GM19468 (cell line): ENCODE data around the gene SNX7.
A peak's percentile ranks its signal among the peaks of the same experiment; 100 is the strongest.

Source experiments
- ATAC-seq: cut with Tn5 transposase; IDR thresholded peaks from one replicate; pipeline ENCODE4 v1.9.1; 2021; ENCODE audit warnings: mild to moderate bottlenecking, moderate library complexity, moderate number of reproducible peaks; ENCODE audit not compliant: unreplicated experiment; ENCODE audit errors: extremely low read depth

Gene SNX7

GRCh38 chr1:98761219-98761865 is 99.8 kb downstream of the SNX7 start:
- ATAC-seq, result no peak

DNA sequence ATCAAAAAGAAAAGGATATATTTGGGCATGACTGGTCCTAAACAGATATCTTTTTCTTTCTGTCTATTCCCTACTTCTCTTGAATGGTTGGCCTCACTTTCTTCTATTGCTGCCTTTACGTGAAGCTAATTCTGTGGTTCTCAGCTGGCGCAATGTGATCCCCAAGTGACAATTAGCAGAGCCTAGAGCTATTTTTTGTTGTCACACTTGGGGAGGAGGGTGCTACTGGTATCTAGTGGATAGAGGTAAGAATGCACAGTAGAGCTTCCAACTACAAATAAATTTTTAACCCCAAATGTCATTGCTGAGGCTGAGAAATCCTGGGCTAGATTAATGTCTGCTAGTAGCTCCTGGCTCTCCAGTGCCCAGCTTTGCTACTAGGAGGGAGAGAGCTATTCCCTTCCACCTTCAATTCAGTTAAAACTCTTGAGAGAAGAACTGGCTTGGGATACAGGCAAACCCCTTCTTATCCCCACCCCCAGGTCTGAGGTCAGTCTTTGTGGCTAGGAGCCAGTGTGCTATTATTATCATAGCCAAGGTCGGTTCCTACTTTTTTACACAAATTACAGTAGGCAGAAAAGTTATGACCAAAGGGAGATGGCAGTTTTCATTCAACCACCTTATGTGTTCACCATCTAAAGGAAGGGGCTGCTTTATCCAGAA is 102.1 kb downstream of the SNX7 start:
- ATAC-seq, result no peak

DNA sequence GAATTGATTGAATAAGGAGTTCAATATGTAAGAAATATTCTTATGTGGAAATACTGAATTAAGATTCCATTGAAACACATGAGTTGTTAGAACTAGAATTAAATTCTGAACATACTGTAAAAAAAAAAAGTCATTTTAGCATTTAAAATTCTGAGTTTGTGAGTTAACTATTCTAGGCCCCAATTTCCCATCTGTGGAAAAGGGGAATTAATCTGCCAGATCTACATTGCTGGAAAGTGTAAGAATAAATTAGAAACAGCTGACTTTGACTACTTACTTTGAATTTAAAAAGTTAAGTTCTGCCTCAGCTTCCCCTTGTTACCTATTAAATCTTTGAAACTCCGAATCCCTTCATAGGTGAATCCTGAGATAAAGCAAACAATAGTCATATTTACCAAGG is 103.0 kb downstream of the SNX7 start:
- ATAC-seq, result no peak

- ATAC-seq, result no peak
Observed at GRCh38 chr1:98766255-98766654, 104.7 kb downstream of the SNX7 start.

- ATAC-seq, result no peak
Observed at GRCh38 chr1:98769162-98769561, 107.6 kb downstream of the SNX7 start.

DNA sequence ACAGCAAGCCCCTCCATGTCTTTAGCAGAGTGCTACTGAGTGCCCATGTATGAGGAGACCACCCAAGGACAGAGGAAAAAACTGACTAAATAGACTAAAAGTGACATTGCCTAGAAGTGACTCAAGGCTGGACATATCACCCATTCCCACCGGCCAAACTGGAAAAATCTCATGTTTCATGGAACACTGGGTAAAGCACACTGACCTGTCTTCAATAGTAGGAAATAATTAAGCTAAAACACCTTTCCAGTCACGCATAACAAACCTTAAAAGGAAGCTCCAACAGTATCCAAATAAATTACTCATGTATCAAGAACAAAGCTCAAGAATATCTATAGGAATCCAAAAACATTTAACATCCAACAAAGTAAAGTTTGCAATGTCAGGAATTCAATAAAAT is 120.4 kb downstream of the SNX7 start:
- ATAC-seq, result no peak

DNA sequence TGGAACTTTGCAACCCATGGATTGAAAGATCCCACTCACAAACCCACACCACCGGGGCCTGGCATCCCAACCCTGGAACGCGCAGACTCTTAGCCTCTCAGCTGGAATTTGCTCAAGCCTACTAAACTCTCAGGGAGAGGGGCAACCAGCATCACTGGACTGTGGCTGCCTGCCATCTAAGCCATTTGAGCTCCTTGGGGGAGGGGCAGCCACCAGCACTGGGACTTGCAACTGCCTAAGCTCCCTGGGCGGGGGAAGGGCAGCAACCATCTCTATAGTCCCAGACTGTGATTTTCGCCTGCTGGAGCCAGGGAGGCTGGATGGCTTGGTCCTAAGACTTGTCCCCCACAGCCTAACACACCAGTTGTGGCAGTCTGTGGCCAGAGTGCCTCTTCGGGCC is 122.3 kb downstream of the SNX7 start:
- no peak for ATAC-seq

- ATAC-seq, result no peak
Observed at GRCh38 chr1:98791498-98791897, 130.0 kb downstream of the SNX7 start.

DNA sequence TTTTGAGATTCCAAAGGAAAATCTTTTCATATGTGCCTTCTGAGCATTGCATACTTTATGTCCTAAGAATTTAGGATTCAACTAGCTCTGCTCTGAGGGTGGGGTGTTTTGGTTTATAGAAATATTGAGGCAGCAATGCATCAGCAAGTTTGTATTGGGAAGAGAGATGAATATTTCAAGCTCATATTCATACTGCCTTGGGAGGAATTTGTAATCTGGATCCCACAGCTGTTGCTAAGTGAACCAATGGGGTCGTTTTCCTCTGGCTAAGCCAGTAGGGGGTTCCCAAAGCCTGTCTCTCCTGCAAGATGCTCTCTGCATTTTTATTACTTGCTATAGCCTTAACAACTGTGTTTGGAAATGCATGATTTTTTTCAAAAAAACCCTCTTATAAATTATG is 130.6 kb downstream of the SNX7 start:
- ATAC-seq, result no peak

- ATAC-seq, result no peak
Observed at GRCh38 chr1:98793136-98793535, 131.6 kb downstream of the SNX7 start.

DNA sequence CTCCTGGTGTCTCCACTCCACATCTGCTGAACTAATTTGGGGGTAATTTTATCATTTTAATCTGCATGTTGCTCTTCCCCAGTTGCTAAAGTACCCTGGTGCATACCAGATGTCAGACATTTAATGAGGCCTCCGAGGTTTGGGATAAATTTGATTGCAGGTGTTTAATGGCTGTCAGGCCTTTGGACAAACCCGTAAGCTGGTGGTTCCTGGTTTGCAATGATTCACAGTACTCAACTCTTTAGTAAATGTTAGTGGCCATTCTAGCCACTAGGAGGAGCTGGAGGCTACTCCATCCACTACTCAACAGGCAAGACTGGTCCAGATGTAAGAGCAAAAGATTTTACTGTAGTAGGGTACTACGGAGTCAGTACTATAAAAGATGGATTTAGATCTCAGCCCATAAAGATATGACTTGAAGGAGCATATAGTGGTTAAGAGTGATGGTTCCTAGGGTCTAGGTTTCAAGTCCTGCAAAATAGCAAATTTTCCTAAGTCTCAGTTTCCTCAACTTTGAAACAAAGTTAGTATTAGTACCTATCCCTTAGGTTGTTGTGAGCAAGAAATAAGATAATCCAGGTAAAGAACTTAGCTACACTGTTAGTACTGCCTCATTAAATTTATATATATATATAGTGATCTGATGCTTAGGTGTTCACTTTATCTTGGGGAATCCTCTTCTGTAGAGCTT is 132.8 kb downstream of the SNX7 start:
- peak; percentile 95 for ATAC-seq

DNA sequence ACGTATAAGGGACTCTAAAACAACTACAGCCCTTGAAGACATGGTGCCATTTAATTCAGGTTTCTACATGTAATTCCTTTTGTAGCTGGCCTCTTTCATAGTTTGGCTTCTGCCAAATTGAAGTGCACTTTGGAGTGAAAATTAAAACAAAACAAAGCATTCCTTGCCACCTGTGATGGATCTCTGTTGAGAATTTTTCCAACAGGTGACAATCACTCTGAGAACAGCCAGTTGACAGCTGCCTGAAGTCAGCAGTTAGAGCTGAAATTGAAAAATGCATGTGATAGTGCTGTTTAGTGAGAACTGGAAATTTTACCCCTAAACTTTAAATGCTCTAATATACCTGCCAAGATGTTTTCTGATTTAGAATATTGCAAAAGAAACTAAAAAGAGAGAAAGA is 134.5 kb downstream of the SNX7 start:
- no peak for ATAC-seq

DNA sequence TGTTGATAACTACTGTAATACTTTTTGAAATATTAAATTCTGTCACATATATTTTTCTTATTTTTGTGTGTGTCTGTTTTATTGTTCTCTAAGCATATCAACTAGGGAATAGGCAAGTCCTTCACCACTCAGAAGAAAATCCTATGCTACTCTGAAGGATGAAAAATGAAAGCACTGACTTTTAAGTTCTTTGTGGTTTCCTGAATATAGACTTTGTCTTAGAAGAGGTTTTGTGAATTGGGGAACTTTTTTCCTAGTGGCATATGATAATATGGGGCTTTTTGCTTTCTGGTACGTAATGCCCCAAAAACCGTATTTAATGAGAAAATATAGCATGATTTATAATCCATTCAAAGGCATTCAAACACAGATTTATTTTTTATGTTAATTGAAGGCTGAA is 136.0 kb downstream of the SNX7 start:
- ATAC-seq, result no peak
